MCF 10A (cell line): Measurements from ENCODE around the gene SLC3A2. TPM values are rescaled to one million over a fixed set of nuclear protein-coding genes. Genes with fewer than 3 reads are reported as not detected.

Experiments
- BruUV-seq: library from RNA; stranded (reverse); fragments of 400-500 nt; replicated peaks from 2 replicates; lab custom pipeline; 2021; lab: Mats Ljungman, UMichigan
- CTCF ChIA-PET: fragments of 300-600 bp; sonication (Branson Sonifier 250); formaldehyde crosslinking; extraction: SDS; loops from one replicate; lab custom pipeline; 2021; ENCODE audit warnings: antibody characterized with exemption, inconsistent platforms; lab: Yijun Ruan, JAX
- POLR2A ChIA-PET: fragments of 300-600, 350-650 bp; sonication (Branson Sonifier 250); formaldehyde crosslinking; extraction: SDS; loops from one replicate; lab custom pipeline; 2020; ENCODE audit warnings: antibody characterized with exemption, inconsistent platforms; lab: Yijun Ruan, JAX
- DNase-seq: peaks from one replicate; pipeline ENCODE4 v3.0.0-alpha.2; 2018; ENCODE audit not compliant: unreplicated experiment
- H3K27ac Mint-ChIP-seq: one replicate; pipeline ENCODE4 v1.8.0; 2022; ENCODE audit warnings: mild to moderate bottlenecking, low read depth, mixed read lengths; ENCODE audit not compliant: unreplicated experiment
- H3K27me3 Mint-ChIP-seq: one replicate; pipeline ENCODE4 v1.8.0; 2022; ENCODE audit warnings: mixed read lengths; ENCODE audit not compliant: insufficient read depth, unreplicated experiment
- H3K36me3 Mint-ChIP-seq: one replicate; pipeline ENCODE4 v1.8.0; 2022; ENCODE audit warnings: mild to moderate bottlenecking, moderate library complexity, mixed read lengths; ENCODE audit not compliant: insufficient read depth, unreplicated experiment
- H3K4me1 Mint-ChIP-seq: one replicate; pipeline ENCODE4 v1.8.0; 2022; ENCODE audit warnings: mixed read lengths; ENCODE audit not compliant: insufficient read depth, unreplicated experiment
- H3K4me3 Mint-ChIP-seq: one replicate; pipeline ENCODE4 v1.8.0; 2022; ENCODE audit warnings: mild to moderate bottlenecking, moderate library complexity, mixed read lengths; ENCODE audit not compliant: unreplicated experiment
- H3K9me3 Mint-ChIP-seq: one replicate; pipeline ENCODE4 v1.8.0; 2022; ENCODE audit warnings: mixed read lengths; ENCODE audit not compliant: unreplicated experiment
- intact Hi-C: fragments of 100-400 bp; cut with micrococcal nuclease; formaldehyde crosslinking; loops from 2 replicates; pipeline ENCODE4 v1.14.1; 2022
- total RNA-seq: library from RNA; stranded (reverse); gene quantifications from 2 replicates; pipeline ENCODE4 v1.2.3, GENCODE V29; 2022
- TF ChIP-seq, protein P1 (sequence below): fragments of 200-600 bp; IDR thresholded peaks from one replicate; pipeline ENCODE4 v1.8.0; 2022; ENCODE audit warnings: antibody characterized with exemption, mild to moderate bottlenecking; ENCODE audit not compliant: unreplicated experiment

Gene SLC3A2
- total RNA-seq, 1 experiment from 2014 or later: 896 TPM

DNA sequence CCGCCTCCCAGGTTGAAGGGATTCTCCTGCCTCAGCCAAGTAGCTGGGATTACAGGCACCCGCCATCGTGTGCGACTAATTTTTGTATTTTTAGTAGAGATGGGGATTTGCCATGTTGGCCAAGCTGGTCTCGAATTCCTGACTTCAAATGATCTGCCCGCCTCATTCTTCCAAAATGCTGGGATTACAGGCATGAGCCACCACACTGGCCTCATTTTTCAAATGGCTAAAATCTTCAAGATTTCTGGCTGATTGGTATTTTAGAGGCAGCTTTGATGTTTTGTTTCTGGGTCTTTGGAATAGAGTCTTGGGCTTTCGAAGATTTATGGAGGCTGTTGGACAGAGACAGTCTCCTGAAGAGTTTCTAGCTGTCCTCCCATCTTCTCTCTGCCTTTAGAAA, 5.8 kb upstream of the SLC3A2 start:
- no TSS peak for BruUV-seq
- Mint-ChIP-seq H3K4me1 (peaks cover 11% of the 10 kb centered on the region), H3K9me3 (no peaks in the 10 kb centered on the region), H3K36me3 (peaks cover 46% of the 10 kb centered on the region), H3K27me3 (no peaks in the 10 kb centered on the region), H3K27ac (no peak overlapping the region), H3K4me3 (no peak overlapping the region)
- intact Hi-C loops: no loop called here
- ChIA-PET CTCF (interaction anchor here (0.5 to 0.9 kb wide), 2 partner anchors 25 to 40 kb away, joined by 3 read pairs; no protein-coding TSS in a partner anchor), POLR2A (interaction anchor here (0.7 to 2.0 kb wide), 3 partner anchors 9 to 87 kb away, joined by 3 to 8 read pairs (median 4); partner anchors contain the start of gene TMEM179B)
- TF ChIP-seq, protein P1, sequence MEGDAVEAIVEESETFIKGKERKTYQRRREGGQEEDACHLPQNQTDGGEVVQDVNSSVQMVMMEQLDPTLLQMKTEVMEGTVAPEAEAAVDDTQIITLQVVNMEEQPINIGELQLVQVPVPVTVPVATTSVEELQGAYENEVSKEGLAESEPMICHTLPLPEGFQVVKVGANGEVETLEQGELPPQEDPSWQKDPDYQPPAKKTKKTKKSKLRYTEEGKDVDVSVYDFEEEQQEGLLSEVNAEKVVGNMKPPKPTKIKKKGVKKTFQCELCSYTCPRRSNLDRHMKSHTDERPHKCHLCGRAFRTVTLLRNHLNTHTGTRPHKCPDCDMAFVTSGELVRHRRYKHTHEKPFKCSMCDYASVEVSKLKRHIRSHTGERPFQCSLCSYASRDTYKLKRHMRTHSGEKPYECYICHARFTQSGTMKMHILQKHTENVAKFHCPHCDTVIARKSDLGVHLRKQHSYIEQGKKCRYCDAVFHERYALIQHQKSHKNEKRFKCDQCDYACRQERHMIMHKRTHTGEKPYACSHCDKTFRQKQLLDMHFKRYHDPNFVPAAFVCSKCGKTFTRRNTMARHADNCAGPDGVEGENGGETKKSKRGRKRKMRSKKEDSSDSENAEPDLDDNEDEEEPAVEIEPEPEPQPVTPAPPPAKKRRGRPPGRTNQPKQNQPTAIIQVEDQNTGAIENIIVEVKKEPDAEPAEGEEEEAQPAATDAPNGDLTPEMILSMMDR: no peak
- DNase-seq: no peak

DNA sequence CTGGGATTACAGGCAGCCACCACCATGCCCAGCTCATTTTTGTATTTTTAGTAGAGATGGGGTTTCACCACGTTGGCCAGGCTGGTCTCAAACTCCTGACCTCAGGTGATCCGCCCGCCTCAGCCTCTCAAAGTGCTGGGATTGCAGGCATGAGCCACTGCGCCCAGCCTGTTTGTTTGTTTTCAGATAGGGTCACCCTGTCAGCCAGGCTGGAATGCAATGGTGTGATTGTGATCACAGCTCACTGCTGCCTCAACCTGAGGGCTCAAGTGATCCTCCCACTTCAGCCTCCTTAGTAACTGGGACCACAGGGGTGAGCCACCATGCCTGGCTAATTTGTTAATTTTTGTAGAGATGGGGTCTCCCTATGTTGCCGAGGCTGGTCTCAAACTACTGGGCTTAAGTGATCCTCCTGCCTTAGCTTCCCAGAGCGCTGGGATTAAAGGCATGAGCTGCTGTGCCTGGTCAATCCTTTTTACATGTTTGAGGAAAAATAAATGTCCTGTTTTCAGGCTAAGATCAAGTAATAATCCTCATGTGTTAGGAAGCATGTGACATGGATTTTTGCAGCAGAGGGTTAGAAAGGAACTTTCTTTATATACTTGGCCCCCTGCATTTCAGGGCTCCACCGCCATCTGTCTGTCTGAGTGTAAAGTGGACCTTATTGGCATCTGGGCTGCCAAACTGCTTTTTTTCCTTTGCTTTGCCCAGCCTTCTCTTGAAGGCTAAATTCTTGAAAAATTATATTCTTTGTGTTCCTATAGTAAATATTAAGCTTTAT, 4.8 kb upstream of the SLC3A2 start:
- no peaks in the 10 kb centered on the region for H3K9me3 Mint-ChIP-seq
- intact Hi-C loops: no loop called here
- no peak for DNase-seq
- H3K4me3 Mint-ChIP-seq: no peak overlapping the region
- H3K36me3 Mint-ChIP-seq: peaks cover 47% of the 10 kb centered on the region
- H3K27me3 Mint-ChIP-seq: no peaks in the 10 kb centered on the region
- TF ChIP-seq, protein P1: no peak
- ChIA-PET CTCF (interaction anchor here (0.9 to 1.2 kb wide), 3 partner anchors 11 to 18 kb away, joined by 3 to 5 read pairs (median 3); no protein-coding TSS in a partner anchor), POLR2A (interaction anchor here (0.6 to 1.9 kb wide), 3 partner anchors 12 to 44 kb away, joined by 3 to 7 read pairs (median 3); partner anchors contain the start of gene STX5)
- no TSS peak for BruUV-seq
- H3K4me1 Mint-ChIP-seq: peaks cover 18% of the 10 kb centered on the region
- H3K27ac Mint-ChIP-seq: no peak overlapping the region

DNA sequence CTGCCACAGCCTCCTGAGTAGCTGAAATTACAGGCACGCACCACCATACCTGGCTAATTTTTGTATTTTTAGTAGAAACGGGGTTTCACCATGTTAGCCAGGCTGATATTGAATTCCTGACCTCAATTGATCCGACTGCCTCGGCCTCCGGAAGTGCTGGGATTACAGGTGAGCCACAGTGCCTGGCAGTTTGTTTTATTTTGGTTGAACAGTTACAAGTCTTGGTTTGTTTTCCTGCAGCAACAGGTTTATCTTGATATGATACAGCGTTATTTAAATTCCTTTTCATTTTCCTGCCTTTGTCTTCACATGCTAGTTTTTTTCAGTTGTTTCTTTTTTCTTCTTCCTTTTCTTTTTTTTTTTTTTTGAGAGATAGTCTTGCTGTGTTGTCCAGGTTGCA, 4.0 kb upstream of the SLC3A2 start:
- ChIA-PET POLR2A (interaction anchor here (1.9 kb wide), 1 partner anchor 20 kb away, joined by 7 read pairs; no protein-coding TSS in a partner anchor), CTCF (interaction anchor here (0.7 to 0.9 kb wide), 2 partner anchors 13 to 578 kb away, joined by 3 read pairs; partner anchors contain the start of gene SCGB1D4)
- Mint-ChIP-seq H3K4me1 (peaks cover 18% of the 10 kb centered on the region), H3K36me3 (peaks cover 53% of the 10 kb centered on the region), H3K4me3 (no peak overlapping the region), H3K27ac (peak overlapping the region; percentile 49), H3K9me3 (no peaks in the 10 kb centered on the region), H3K27me3 (no peaks in the 10 kb centered on the region)
- DNase-seq: no peak
- TF ChIP-seq, protein P1: no peak
- intact Hi-C loops: no loop called here
- no TSS peak for BruUV-seq

DNA sequence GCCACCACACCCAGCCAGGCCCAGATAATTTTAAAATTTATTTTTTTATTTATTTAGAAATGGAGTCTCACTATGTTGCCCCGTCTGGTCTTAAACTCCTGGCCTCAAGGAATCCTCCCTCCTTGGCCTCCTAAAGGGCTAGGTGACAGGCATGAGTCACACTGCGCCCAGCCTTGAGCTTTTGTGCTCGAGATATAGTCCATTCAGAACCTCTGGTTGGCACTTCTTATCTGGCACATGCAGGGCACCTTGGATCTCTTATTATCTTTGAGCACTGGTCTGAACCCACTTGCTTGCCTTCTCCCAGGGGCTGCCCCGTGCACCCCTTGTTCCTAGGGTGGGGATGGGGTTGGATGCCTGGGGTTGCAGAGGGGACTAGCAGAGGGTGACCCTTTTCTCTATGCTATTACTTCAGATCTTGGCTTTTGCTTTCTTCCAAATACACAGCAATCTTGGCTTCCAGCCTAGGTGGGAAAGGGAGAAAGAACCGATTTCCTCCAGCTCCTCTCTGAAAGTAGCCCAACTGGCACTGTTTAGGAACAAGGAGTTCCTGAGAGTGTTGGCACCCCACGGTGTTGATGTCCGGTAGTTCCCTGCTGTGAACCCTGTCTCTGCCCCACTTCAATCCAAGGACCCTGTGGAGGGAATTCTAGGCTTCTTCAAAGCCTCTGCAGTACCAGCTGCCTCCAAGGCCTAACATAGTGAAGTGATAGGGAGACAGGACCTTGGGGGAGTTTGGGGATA, 1.3 kb upstream of the SLC3A2 start:
- DNase-seq: peak; percentile 67
- ChIA-PET CTCF (interaction anchor here (0.6 to 5.1 kb wide), 3 partner anchors 17 to 1453 kb away, joined by 3 to 31 read pairs (median 19); no protein-coding TSS in a partner anchor), POLR2A (interaction anchor here (0.6 to 6.1 kb wide), 14 partner anchors 14 to 214 kb away, joined by 3 to 152 read pairs (median 8); partner anchors contain the start of genes HNRNPUL2, LBHD1, NXF1 and TAF6L)
- Mint-ChIP-seq H3K4me3 (peak overlapping the region; percentile 100), H3K27me3 (no peaks in the 10 kb centered on the region), H3K9me3 (no peaks in the 10 kb centered on the region), H3K4me1 (peaks cover 38% of the 10 kb centered on the region), H3K27ac (peak overlapping the region; percentile 99), H3K36me3 (peaks cover 74% of the 10 kb centered on the region)
- intact Hi-C loops: no loop called here
- TF ChIP-seq, protein P1: no peak
- BruUV-seq: no TSS peak
